OCI-LY7 (cell line): ENCODE measurements around the gene FNDC3B.

Experiments
- EZH2phosphoT487 ChIP-seq: fragments of 200-600 bp; sonication (generic); IDR thresholded peaks from 2 replicates; pipeline ENCODE4 v1.6.1; 2018; ENCODE audit warnings: low read depth, borderline replicate concordance, mild to moderate bottlenecking, mixed run types, antibody characterized with exemption, low read length, moderate library complexity, mixed read lengths
- TF ChIP-seq, protein P1 (sequence below): fragments of 200-600 bp; sonication (generic); conservative IDR thresholded peaks from 2 replicates; pipeline ENCODE4 v1.5.1; 2014; ENCODE audit warnings: mild to moderate bottlenecking, antibody characterized with exemption, low read length, moderate library complexity, mixed read lengths

GRCh38 chr3:172059532-172059931, 20.2 kb downstream of the FNDC3B start:
- TF ChIP-seq, protein P1, sequence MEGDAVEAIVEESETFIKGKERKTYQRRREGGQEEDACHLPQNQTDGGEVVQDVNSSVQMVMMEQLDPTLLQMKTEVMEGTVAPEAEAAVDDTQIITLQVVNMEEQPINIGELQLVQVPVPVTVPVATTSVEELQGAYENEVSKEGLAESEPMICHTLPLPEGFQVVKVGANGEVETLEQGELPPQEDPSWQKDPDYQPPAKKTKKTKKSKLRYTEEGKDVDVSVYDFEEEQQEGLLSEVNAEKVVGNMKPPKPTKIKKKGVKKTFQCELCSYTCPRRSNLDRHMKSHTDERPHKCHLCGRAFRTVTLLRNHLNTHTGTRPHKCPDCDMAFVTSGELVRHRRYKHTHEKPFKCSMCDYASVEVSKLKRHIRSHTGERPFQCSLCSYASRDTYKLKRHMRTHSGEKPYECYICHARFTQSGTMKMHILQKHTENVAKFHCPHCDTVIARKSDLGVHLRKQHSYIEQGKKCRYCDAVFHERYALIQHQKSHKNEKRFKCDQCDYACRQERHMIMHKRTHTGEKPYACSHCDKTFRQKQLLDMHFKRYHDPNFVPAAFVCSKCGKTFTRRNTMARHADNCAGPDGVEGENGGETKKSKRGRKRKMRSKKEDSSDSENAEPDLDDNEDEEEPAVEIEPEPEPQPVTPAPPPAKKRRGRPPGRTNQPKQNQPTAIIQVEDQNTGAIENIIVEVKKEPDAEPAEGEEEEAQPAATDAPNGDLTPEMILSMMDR: no peak
- no peak for TF ChIP-seq EZH2phosphoT487
